PC-9 (cell line): Measurements from ENCODE around the gene PDPK1. TPM values are rescaled to one million over a fixed set of nuclear protein-coding genes. Genes with fewer than 3 reads are reported as not detected.

Experiments used
- BruUV-seq: library from RNA; stranded (reverse); fragments of 400-500 nt; replicated peaks from 2 replicates; lab custom pipeline; 2021; lab: Mats Ljungman, UMichigan
- CTCF ChIA-PET: fragments of 300-600 bp; sonication (Branson Sonifier 250); formaldehyde crosslinking; loops from one replicate; lab custom pipeline; 2022; ENCODE audit warnings: antibody characterized with exemption; lab: Charles Lee
- POLR2A ChIA-PET: fragments of 300-600 bp; sonication (Branson Sonifier 250); formaldehyde crosslinking; loops from one replicate; lab custom pipeline; 2022; ENCODE audit warnings: antibody characterized with exemption; ENCODE audit not compliant: unreplicated experiment; lab: Charles Lee
- DNase-seq, 2 experiments: peaks; one replicate each; pipeline versions ENCODE4 v3.0.0 to v3.0.0-alpha.2; 2015 to 2022; ENCODE audit warnings: mixed read lengths in 1 of 2
- H2AFZ ChIP-seq: fragments of 200-600 bp; sonication (generic); 2 replicates; pipeline ENCODE4 v1.8.1; 2017; ENCODE audit warnings: antibody characterized with exemption
- H3F3A ChIP-seq: fragments of 200-600 bp; sonication (generic); 2 replicates; pipeline ENCODE4 v1.8.1; 2017; ENCODE audit warnings: antibody characterized with exemption, mild to moderate bottlenecking, low read depth; ENCODE audit not compliant: insufficient read depth
- H3K27ac ChIP-seq: fragments of 200-600 bp; sonication (generic); 2 replicates; pipeline ENCODE4 v1.6.1; 2016; ENCODE audit warnings: mixed run types
- H3K27me3 ChIP-seq: fragments of 200-600 bp; sonication (generic); 2 replicates; pipeline ENCODE4 v1.6.1; 2016; ENCODE audit warnings: low read depth, mixed run types; ENCODE audit not compliant: insufficient read depth
- H3K36me3 ChIP-seq: fragments of 200-600 bp; sonication (generic); 2 replicates; pipeline ENCODE4 v1.6.1; 2016; ENCODE audit warnings: low read depth, mixed run types
- H3K4me1 ChIP-seq: fragments of 200-600 bp; sonication (generic); replicated peaks from 2 replicates; pipeline ENCODE4 v1.6.1; 2016; ENCODE audit warnings: mixed run types; ENCODE audit not compliant: insufficient read depth
- H3K4me2 ChIP-seq: fragments of 200-600 bp; sonication (generic); 2 replicates; pipeline ENCODE4 v1.6.1; 2017; ENCODE audit warnings: mixed run types
- H3K4me3 ChIP-seq: fragments of 200-600 bp; sonication (generic); 2 replicates; pipeline ENCODE4 v1.6.1; 2016; ENCODE audit warnings: mixed run types
- H3K79me2 ChIP-seq: fragments of 200-600 bp; sonication (generic); 2 replicates; pipeline ENCODE4 v1.6.1; 2017; ENCODE audit warnings: low read depth, mixed run types
- H3K9me2 ChIP-seq: fragments of 200-600 bp; sonication (generic); 2 replicates; pipeline ENCODE4 v1.8.1; 2017; ENCODE audit warnings: mild to moderate bottlenecking; ENCODE audit not compliant: insufficient read depth
- H3K9me3 ChIP-seq: fragments of 200-600 bp; sonication (generic); 2 replicates; pipeline ENCODE4 v1.8.1; 2016; ENCODE audit warnings: low read depth; ENCODE audit not compliant: insufficient read depth
- H4K20me1 ChIP-seq: fragments of 200-600 bp; sonication (generic); 2 replicates; pipeline ENCODE4 v1.8.1; 2017; ENCODE audit not compliant: insufficient read depth
- CTCF ChIP-seq: fragments of 200-600 bp; sonication (generic); conservative IDR thresholded peaks from 2 replicates; pipeline ENCODE4 v1.6.1; 2017; ENCODE audit warnings: mixed run types, antibody characterized with exemption, mild to moderate bottlenecking, moderate library complexity
- EZH2 ChIP-seq: fragments of 200-600 bp; sonication (generic); IDR thresholded peaks from 2 replicates; pipeline ENCODE4 v1.8.0; 2017; ENCODE audit warnings: antibody characterized with exemption, low read depth
- intact Hi-C: fragments of 100-400 bp; cut with micrococcal nuclease; formaldehyde crosslinking; loops from one replicate; pipeline ENCODE4 v1.10.0; 2022; ENCODE audit not compliant: unreplicated experiment
- total RNA-seq: library from RNA; stranded (reverse); gene quantifications from 2 replicates; pipeline ENCODE4 v1.2.3, GENCODE V29; 2021

PDPK1 gene
- total RNA-seq, 1 experiment from 2014 or later = 46.8 TPM

- no peaks in the 10 kb centered on the region for H3K9me3 ChIP-seq
- H3F3A ChIP-seq = peaks cover 19% of the 10 kb centered on the region; the same call in 1 of the 2 replicates
- H3K9me2 ChIP-seq = no peaks in the 10 kb centered on the region
- H3K4me2 ChIP-seq = no peak overlapping the region
- ChIA-PET CTCF (no interaction called here), POLR2A (no interaction called here)
- H3K4me1 ChIP-seq = peaks cover 17% of the 10 kb centered on the region; the same call in 1 of the 2 replicates
- no peak overlapping the region for H3K4me3 ChIP-seq
- no peak overlapping the region for H3K27ac ChIP-seq
- H2AFZ ChIP-seq = no peak overlapping the region
- H3K27me3 ChIP-seq = no peaks in the 10 kb centered on the region
- intact Hi-C loops = no loop called here
- H3K36me3 ChIP-seq = no peaks in the 10 kb centered on the region; the same call in 1 of the 2 replicates
- no peak for TF ChIP-seq CTCF
- TF ChIP-seq EZH2 = no peak
- peaks cover 4% of the 10 kb centered on the region for H4K20me1 ChIP-seq
- DNase-seq = no peak
- H3K79me2 ChIP-seq = peaks cover 22% of the 10 kb centered on the region
- BruUV-seq = no TSS peak
Measured at GRCh38 chr16:2524339-2524938, 13.4 kb upstream of the PDPK1 start.

- ChIA-PET POLR2A (no interaction called here), CTCF (no interaction called here)
- BruUV-seq = no TSS peak
- no peak overlapping the region for H3K4me2 ChIP-seq
- TF ChIP-seq EZH2 (no peak), CTCF (no peak)
- no peak overlapping the region for H3K4me3 ChIP-seq
- H3K9me3 ChIP-seq = no peaks in the 10 kb centered on the region
- no peaks in the 10 kb centered on the region for H3K27me3 ChIP-seq
- no peak overlapping the region for H2AFZ ChIP-seq
- no peaks in the 10 kb centered on the region for H3K9me2 ChIP-seq
- no peak for DNase-seq
- peaks cover 17% of the 10 kb centered on the region; the same call in 1 of the 2 replicates for H3F3A ChIP-seq
- H3K27ac ChIP-seq = no peak overlapping the region
- peaks cover 15% of the 10 kb centered on the region for H3K79me2 ChIP-seq
- intact Hi-C loops = no loop called here
- peaks cover 12% of the 10 kb centered on the region; the same call in 1 of the 2 replicates for H3K4me1 ChIP-seq
- no peaks in the 10 kb centered on the region for H4K20me1 ChIP-seq
- H3K36me3 ChIP-seq = no peaks in the 10 kb centered on the region
Measured at GRCh38 chr16:2526135-2526534, 11.7 kb upstream of the PDPK1 start.

GRCh38 chr16:2527071-2527783, 10.6 kb upstream of the PDPK1 start:
- H4K20me1 ChIP-seq = no peaks in the 10 kb centered on the region
- H2AFZ ChIP-seq = no peak overlapping the region
- H3K36me3 ChIP-seq = no peaks in the 10 kb centered on the region
- DNase-seq = no peak
- no peak overlapping the region for H3K27ac ChIP-seq
- no peaks in the 10 kb centered on the region for H3K9me3 ChIP-seq
- no peak overlapping the region for H3K4me2 ChIP-seq
- H3K4me1 ChIP-seq = 0 out of 2 replicates have a peak, but pooled peaks cover 7% of the 10 kb centered on the region
- H3K9me2 ChIP-seq = no peaks in the 10 kb centered on the region
- H3F3A ChIP-seq = peaks cover 8% of the 10 kb centered on the region; the same call in 1 of the 2 replicates
- intact Hi-C loops = no loop called here
- no peak for TF ChIP-seq CTCF
- no peaks in the 10 kb centered on the region for H3K27me3 ChIP-seq
- BruUV-seq = no TSS peak
- ChIA-PET CTCF (no interaction called here), POLR2A (no interaction called here)
- H3K4me3 ChIP-seq = no peak overlapping the region
- H3K79me2 ChIP-seq = peaks cover 5% of the 10 kb centered on the region
